SK-N-MC (cell line): Measurements from ENCODE around the gene SIDT1.

ENCODE experiments used
- DNase-seq: peaks from one replicate; pipeline ENCODE4 v3.0.0-alpha.2; 2011; ENCODE audit warnings: low read depth, low spot score
- H3K27ac ChIP-seq: fragments of 200-600 bp; sonication (generic); 2 replicates; pipeline ENCODE4 v1.5.1; 2016; ENCODE audit warnings: mixed run types
- H3K36me3 ChIP-seq: fragments of 200-600 bp; sonication (generic); 2 replicates; pipeline ENCODE4 v1.6.1; 2017; ENCODE audit warnings: antibody characterized with exemption, low read length, mixed read lengths; ENCODE audit not compliant: insufficient read depth
- H3K4me3 ChIP-seq: fragments of 200-600 bp; sonication (generic); 2 replicates; pipeline ENCODE4 v1.5.1; 2016
- H3K9ac ChIP-seq: fragments of 200-600 bp; sonication (generic); 2 replicates; pipeline ENCODE4 v1.8.0; 2017; ENCODE audit warnings: mixed run types, mixed read lengths; ENCODE audit not compliant: insufficient read length
- H3K9me3 ChIP-seq: fragments of 200-600 bp; sonication (generic); 2 replicates; pipeline ENCODE4 v1.6.1; 2017; ENCODE audit warnings: low read depth, mild to moderate bottlenecking, antibody characterized with exemption, low read length, moderate library complexity, mixed read lengths
- EZH2 ChIP-seq: fragments of 200-600 bp; sonication (generic); IDR thresholded peaks from one replicate; pipeline ENCODE4 v1.6.1; 2017; ENCODE audit warnings: antibody characterized with exemption
- FOXP2 ChIP-seq: optimal IDR thresholded peaks from 2 replicates; pipeline ENCODE3; 2011; ENCODE audit warnings: mild to moderate bottlenecking, moderate library complexity; ENCODE audit not compliant: insufficient read depth; ENCODE audit errors: extremely low read length, control extremely low read depth
- POLR2AphosphoS5 ChIP-seq: IDR thresholded peaks from 2 replicates; pipeline ENCODE4 v1.6.1; 2012; ENCODE audit warnings: mild to moderate bottlenecking, low read depth, low read length, borderline replicate concordance

Gene SIDT1

GRCh38 chr3:113662824-113663223, 130.5 kb downstream of the SIDT1 start:
- Histone ChIP-seq H3K36me3 (no peaks in the 10 kb centered on the region; the same call in 1 of the 2 replicates), H3K9ac (no peak overlapping the region), H3K27ac (no peak overlapping the region), H3K4me3 (no peak overlapping the region), H3K9me3 (no peaks in the 10 kb centered on the region)
- no peak for TF ChIP-seq POLR2AphosphoS5
- TF ChIP-seq EZH2 = no peak
- DNase-seq = no peak

- DNase-seq = no peak
- H3K27ac ChIP-seq = no peak overlapping the region
- no peak overlapping the region for H3K4me3 ChIP-seq
- no peak overlapping the region for H3K9ac ChIP-seq
- no peaks in the 10 kb centered on the region for H3K9me3 ChIP-seq
- no peaks in the 10 kb centered on the region; the same call in 1 of the 2 replicates for H3K36me3 ChIP-seq
- no peak for TF ChIP-seq EZH2
- no peak for TF ChIP-seq POLR2AphosphoS5
- TF ChIP-seq FOXP2 = no peak
These were observed 131.0 kb downstream of the SIDT1 start for GRCh38 chr3:113663324-113663750.

GRCh38 chr3:113663761-113664160, 131.4 kb downstream of the SIDT1 start:
- Histone ChIP-seq H3K4me3 (no peak overlapping the region), H3K9ac (no peak overlapping the region), H3K9me3 (no peaks in the 10 kb centered on the region), H3K27ac (no peak overlapping the region), H3K36me3 (no peaks in the 10 kb centered on the region; the same call in 1 of the 2 replicates)
- no peak for DNase-seq
- no peak for TF ChIP-seq EZH2
- no peak for TF ChIP-seq FOXP2
- no peak for TF ChIP-seq POLR2AphosphoS5

- TF ChIP-seq EZH2 = no peak
- TF ChIP-seq FOXP2 = no peak
- TF ChIP-seq POLR2AphosphoS5 = no peak
- Histone ChIP-seq H3K27ac (no peak overlapping the region), H3K9ac (no peak overlapping the region), H3K4me3 (no peak overlapping the region), H3K9me3 (no peaks in the 10 kb centered on the region), H3K36me3 (no peaks in the 10 kb centered on the region; the same call in 1 of the 2 replicates)
- no peak for DNase-seq
These were observed 132.3 kb downstream of the SIDT1 start for GRCh38 chr3:113664523-113665094.

GRCh38 chr3:113668015-113668414, 135.7 kb downstream of the SIDT1 start:
- H3K27ac ChIP-seq = peak overlapping the region; percentile 12; the same call in 1 of the 2 replicates
- TF ChIP-seq FOXP2 = no peak
- TF ChIP-seq EZH2 = no peak
- TF ChIP-seq POLR2AphosphoS5 = no peak
- H3K4me3 ChIP-seq = peak overlapping the region; percentile 59

GRCh38 chr3:113673593-113673992, 141.2 kb downstream of the SIDT1 start:
- Histone ChIP-seq H3K36me3 (no peaks in the 10 kb centered on the region), H3K27ac (no peak overlapping the region), H3K4me3 (no peak overlapping the region), H3K9me3 (no peaks in the 10 kb centered on the region), H3K9ac (no peak overlapping the region)
- DNase-seq = no peak
- TF ChIP-seq EZH2 (no peak), FOXP2 (no peak), POLR2AphosphoS5 (no peak)

More at GRCh38 chr3:113668015-113668414, 135.7 kb downstream of the SIDT1 start:
- Histone ChIP-seq H3K9me3 (no peaks in the 10 kb centered on the region), H3K9ac (no peak overlapping the region), H3K36me3 (no peaks in the 10 kb centered on the region)
- peak; percentile 10 for DNase-seq

- Histone ChIP-seq H3K9ac (no peak overlapping the region), H3K4me3 (no peak overlapping the region), H3K27ac (no peak overlapping the region), H3K36me3 (no peaks in the 10 kb centered on the region), H3K9me3 (no peaks in the 10 kb centered on the region)
- no peak for DNase-seq
- TF ChIP-seq EZH2 = no peak
- no peak for TF ChIP-seq FOXP2
These were observed 143.9 kb downstream of the SIDT1 start for GRCh38 chr3:113676261-113676660.

GRCh38 chr3:113677737-113678136, 145.4 kb downstream of the SIDT1 start:
- Histone ChIP-seq H3K9me3 (no peaks in the 10 kb centered on the region), H3K4me3 (no peak overlapping the region), H3K36me3 (no peaks in the 10 kb centered on the region), H3K27ac (no peak overlapping the region), H3K9ac (no peak overlapping the region)
- TF ChIP-seq FOXP2 = no peak
- no peak for TF ChIP-seq POLR2AphosphoS5
- TF ChIP-seq EZH2 = no peak
- no peak for DNase-seq

- TF ChIP-seq EZH2 = no peak
- H3K36me3 ChIP-seq = no peaks in the 10 kb centered on the region
- no peak overlapping the region for H3K4me3 ChIP-seq
- H3K27ac ChIP-seq = no peak overlapping the region
- no peak overlapping the region for H3K9ac ChIP-seq
- no peaks in the 10 kb centered on the region for H3K9me3 ChIP-seq
- DNase-seq = no peak
These were observed 146.4 kb downstream of the SIDT1 start for GRCh38 chr3:113678773-113679172.
